Measurements from ENCODE around the gene NDUFAF8.

- TF ChIP-seq POLR2AphosphoS5 (IDR thresholded peaks at IDR 0.05; ENCODE audit: low read depth, low read length): no peak
- TF ChIP-seq, protein P1, sequence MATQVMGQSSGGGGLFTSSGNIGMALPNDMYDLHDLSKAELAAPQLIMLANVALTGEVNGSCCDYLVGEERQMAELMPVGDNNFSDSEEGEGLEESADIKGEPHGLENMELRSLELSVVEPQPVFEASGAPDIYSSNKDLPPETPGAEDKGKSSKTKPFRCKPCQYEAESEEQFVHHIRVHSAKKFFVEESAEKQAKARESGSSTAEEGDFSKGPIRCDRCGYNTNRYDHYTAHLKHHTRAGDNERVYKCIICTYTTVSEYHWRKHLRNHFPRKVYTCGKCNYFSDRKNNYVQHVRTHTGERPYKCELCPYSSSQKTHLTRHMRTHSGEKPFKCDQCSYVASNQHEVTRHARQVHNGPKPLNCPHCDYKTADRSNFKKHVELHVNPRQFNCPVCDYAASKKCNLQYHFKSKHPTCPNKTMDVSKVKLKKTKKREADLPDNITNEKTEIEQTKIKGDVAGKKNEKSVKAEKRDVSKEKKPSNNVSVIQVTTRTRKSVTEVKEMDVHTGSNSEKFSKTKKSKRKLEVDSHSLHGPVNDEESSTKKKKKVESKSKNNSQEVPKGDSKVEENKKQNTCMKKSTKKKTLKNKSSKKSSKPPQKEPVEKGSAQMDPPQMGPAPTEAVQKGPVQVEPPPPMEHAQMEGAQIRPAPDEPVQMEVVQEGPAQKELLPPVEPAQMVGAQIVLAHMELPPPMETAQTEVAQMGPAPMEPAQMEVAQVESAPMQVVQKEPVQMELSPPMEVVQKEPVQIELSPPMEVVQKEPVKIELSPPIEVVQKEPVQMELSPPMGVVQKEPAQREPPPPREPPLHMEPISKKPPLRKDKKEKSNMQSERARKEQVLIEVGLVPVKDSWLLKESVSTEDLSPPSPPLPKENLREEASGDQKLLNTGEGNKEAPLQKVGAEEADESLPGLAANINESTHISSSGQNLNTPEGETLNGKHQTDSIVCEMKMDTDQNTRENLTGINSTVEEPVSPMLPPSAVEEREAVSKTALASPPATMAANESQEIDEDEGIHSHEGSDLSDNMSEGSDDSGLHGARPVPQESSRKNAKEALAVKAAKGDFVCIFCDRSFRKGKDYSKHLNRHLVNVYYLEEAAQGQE (IDR thresholded peaks at IDR 0.05; ENCODE audit: insufficient read depth in 1 of 2, low read depth in 2 of 2, low read length in 2 of 2): no peak
- no peak for TF ChIP-seq TAF1 (IDR thresholded peaks at IDR 0.05; ENCODE audit: borderline replicate concordance, insufficient read depth, low read length)
Measured at GRCh38 chr17:81267390-81268067, 28.4 kb downstream of the NDUFAF8 start.
